Liver (tissue), 9 donors: ENCODE data around the gene PARD6B. TPM values are rescaled to one million over a fixed set of nuclear protein-coding genes. Genes with fewer than 3 reads are reported as not detected.

Source experiments
- DNase-seq: peaks from one replicate; pipeline ENCODE4 v3.0.0-alpha.2; 2017; ENCODE audit warnings: low spot score
- H3K27ac ChIP-seq, 2 donors: one replicate each; pipeline ENCODE4 v1.7.0; 2013; ENCODE audit warnings: inconsistent platforms in 2 of 2, low read length in 2 of 2, control low read depth in 1 of 2, low read depth in 1 of 2, mild to moderate bottlenecking in 1 of 2
- H3K27me3 ChIP-seq, 4 donors: one replicate each; pipeline versions ENCODE4 v1.6.1 to v1.7.0; 2013; ENCODE audit warnings: low read length in 3 of 4, inconsistent platforms in 1 of 4, mild to moderate bottlenecking in 1 of 4, moderate library complexity in 1 of 4; ENCODE audit not compliant: control insufficient read depth in 4 of 4, insufficient read depth in 4 of 4
- H3K36me3 ChIP-seq, 4 donors: one replicate each; pipeline versions ENCODE4 v1.6.1 to v1.7.0; 2013; ENCODE audit warnings: low read length in 3 of 4, mild to moderate bottlenecking in 3 of 4, low read depth in 1 of 4, moderate library complexity in 1 of 4; ENCODE audit not compliant: control insufficient read depth in 4 of 4, insufficient read depth in 3 of 4
- H3K4me1 ChIP-seq, 4 donors: one replicate each; pipeline versions ENCODE4 v1.6.1 to v1.7.0; 2013; ENCODE audit warnings: low read length in 3 of 4, mild to moderate bottlenecking in 3 of 4, moderate library complexity in 1 of 4; ENCODE audit not compliant: control insufficient read depth in 4 of 4, insufficient read depth in 4 of 4
- H3K4me3 ChIP-seq, 3 donors: one replicate each; pipeline versions ENCODE4 v1.6.1 to v1.7.0; 2013; ENCODE audit warnings: low read length in 3 of 3, control low read depth in 1 of 3, low read depth in 1 of 3, mild to moderate bottlenecking in 1 of 3
- H3K9ac ChIP-seq, 2 donors: one replicate each; pipeline ENCODE4 v1.7.0; 2013; ENCODE audit warnings: low read length in 2 of 2, mild to moderate bottlenecking in 2 of 2, moderate library complexity in 2 of 2, control low read depth in 1 of 2, low read depth in 1 of 2
- H3K9me3 ChIP-seq, 4 donors: one replicate each; pipeline versions ENCODE4 v1.6.1 to v1.7.0; 2013; ENCODE audit warnings: low read length in 3 of 4; ENCODE audit not compliant: control insufficient read depth in 4 of 4
- EGR1 ChIP-seq, 2 donors: IDR thresholded peaks; 2 replicates each; pipeline ENCODE4 v1.6.1; 2016 to 2018; ENCODE audit warnings: antibody characterized with exemption in 2 of 2, low read depth in 2 of 2
- FOXA1 ChIP-seq: IDR thresholded peaks from 2 replicates; pipeline ENCODE4 v1.6.1; 2016; ENCODE audit warnings: antibody characterized with exemption
- FOXA2 ChIP-seq: IDR thresholded peaks from 2 replicates; pipeline ENCODE4 v1.6.1; 2016; ENCODE audit warnings: antibody characterized with exemption
- GABPA ChIP-seq, 2 donors: IDR thresholded peaks in 1 of 2; conservative IDR thresholded peaks in 1 of 2; 2 replicates each; pipeline ENCODE4 v1.6.1; 2016; ENCODE audit warnings: antibody characterized with exemption in 2 of 2, mild to moderate bottlenecking in 1 of 2, moderate library complexity in 1 of 2
- HNF4A ChIP-seq, 2 donors: conservative IDR thresholded peaks; 2 replicates each; pipeline ENCODE4 v1.6.1; 2016; ENCODE audit warnings: antibody characterized with exemption in 2 of 2, mild to moderate bottlenecking in 2 of 2
- HNF4G ChIP-seq: IDR thresholded peaks from 2 replicates; pipeline ENCODE4 v1.6.1; 2016; ENCODE audit warnings: antibody characterized with exemption
- NR2F2 ChIP-seq: IDR thresholded peaks from 2 replicates; pipeline ENCODE4 v1.6.1; 2016; ENCODE audit warnings: antibody characterized with exemption
- RAD21 ChIP-seq, 2 donors: IDR thresholded peaks; 2 replicates each; pipeline ENCODE4 v1.6.1; 2016; ENCODE audit warnings: antibody characterized with exemption in 2 of 2, mild to moderate bottlenecking in 2 of 2
- RXRA ChIP-seq, 2 donors: IDR thresholded peaks; 2 replicates each; pipeline ENCODE4 v1.6.1; 2017 to 2018; ENCODE audit warnings: antibody characterized with exemption in 2 of 2, mild to moderate bottlenecking in 1 of 2
- SP1 ChIP-seq: IDR thresholded peaks from 2 replicates; pipeline ENCODE4 v1.6.1; 2018; ENCODE audit warnings: antibody characterized with exemption, mild to moderate bottlenecking
- TAF1 ChIP-seq: conservative IDR thresholded peaks from 2 replicates; pipeline ENCODE4 v1.6.1; 2016; ENCODE audit warnings: antibody characterized with exemption, mild to moderate bottlenecking
- YY1 ChIP-seq: IDR thresholded peaks from 2 replicates; pipeline ENCODE4 v1.6.1; 2016; ENCODE audit warnings: antibody characterized with exemption, mild to moderate bottlenecking
- WGBS: extraction: QIAGEN DNeasy Blood & Tissue Kit; methylation state at CpG from one replicate; pipeline ENCODE4 v1.1.7; 2013; 5-methylcytosine and 5-hydroxymethylcytosine counted together
- polyA plus RNA-seq, 2 donors: library from polyadenylated mRNA; stranded (reverse) in 1 of 2; unstranded in 1 of 2; fragments of 200-250 nt in 1 of 2; fragments of >200 nt in 1 of 2; fragmentation: Nextera tagmentation in 1 of 2; extraction: Ambion mirVana in 1 of 2; gene quantifications; one replicate each; pipeline versions ENCODE4 v1.2.1 to v1.2.3, GENCODE V29; 2013 to 2015
- total RNA-seq, 2 donors: library from RNA; depleted of rRNA; stranded (reverse); fragments of >200 nt; gene quantifications; one replicate each; pipeline ENCODE4 v1.2.3, GENCODE V29; 2014
- TF ChIP-seq, protein P1 (sequence below): fragments of 150-350 bp; IDR thresholded peaks from 2 replicates; pipeline ENCODE4 v1.5.1; 2017; ENCODE audit warnings: improper control_type of control experiment, low read depth, low read length; ENCODE audit not compliant: missing input control
- TF ChIP-seq, protein P2 (sequence below): IDR thresholded peaks from 2 replicates; pipeline ENCODE4 v1.6.1; 2016; ENCODE audit warnings: antibody characterized with exemption
- TF ChIP-seq, protein P3 (sequence below): IDR thresholded peaks from 2 replicates; pipeline ENCODE4 v1.6.1; 2016; ENCODE audit warnings: antibody characterized with exemption
- TF ChIP-seq, protein P4 (sequence below): IDR thresholded peaks from 2 replicates; pipeline ENCODE4 v1.6.1; 2016; ENCODE audit warnings: antibody characterized with exemption
- TF ChIP-seq, protein P5 (sequence below): IDR thresholded peaks from 2 replicates; pipeline ENCODE4 v1.6.1; 2016; ENCODE audit warnings: antibody characterized with exemption, mild to moderate bottlenecking
- donor health status: healthy.
- donor health status: healthy.
- donor health status: healthy.
- donor health status: healthy.
- donor health status: healthy.

The PARD6B gene
- total and polyA plus RNA-seq, 4 donors, result 1.2 to 8.8 (median 5.9) TPM

DNA sequence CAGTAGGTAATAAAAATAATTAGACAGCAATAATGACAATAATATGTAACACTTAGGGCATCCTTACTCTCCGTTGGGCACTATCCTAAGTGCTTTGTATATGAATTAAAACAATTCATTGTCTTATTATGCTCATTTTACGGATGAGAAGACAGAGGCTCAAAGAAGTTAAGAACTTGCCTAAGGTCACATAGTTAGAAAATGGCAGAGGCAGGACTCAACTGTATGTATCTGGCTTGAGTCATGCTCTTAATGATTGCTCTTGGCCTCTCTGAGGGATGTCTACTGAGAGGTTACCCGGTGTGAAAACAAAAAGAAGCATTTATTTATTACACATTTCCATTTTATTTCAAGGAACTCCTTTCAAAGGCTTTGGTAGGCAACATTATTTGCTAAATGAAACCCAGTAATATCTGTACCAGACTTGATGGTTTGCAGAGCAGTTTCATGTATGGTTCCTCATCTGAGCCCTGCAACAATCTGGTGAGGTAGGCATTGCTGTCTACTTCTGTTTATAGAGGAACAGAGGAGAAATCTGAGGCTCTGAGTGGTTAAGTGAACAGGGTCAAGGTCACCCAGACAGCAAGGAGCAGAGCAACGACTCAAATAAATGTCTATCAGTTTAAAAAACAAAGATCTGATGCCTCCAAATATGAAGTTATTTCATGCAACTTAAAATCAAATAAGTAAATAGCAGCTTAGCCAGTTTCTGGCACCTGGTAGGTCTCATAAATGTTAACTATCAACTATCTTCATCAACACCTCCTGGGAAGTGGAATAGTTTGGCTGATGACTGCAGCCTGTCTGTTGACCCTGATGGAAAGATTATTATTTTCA lies 4.2 kb upstream of the PARD6B start:
- Histone ChIP-seq H3K36me3 (no peaks in the 10 kb centered on the region), H3K9me3 (no peaks in the 10 kb centered on the region), H3K27me3 (no peaks in the 10 kb centered on the region), H3K4me3 (peak overlapping the region in 2 of 3 donors; percentile 21 to 33), H3K4me1 (peaks cover 8 to 44% (median 30%) of the 10 kb centered on the region in 4 donors), H3K27ac (peak overlapping the region; percentile 70 to 87), H3K9ac (no peak overlapping the region)
- DNase-seq, result no peak
- 74% methylated on average over 4 of the region's 4 CpGs for WGBS
- TF ChIP-seq, protein P1, sequence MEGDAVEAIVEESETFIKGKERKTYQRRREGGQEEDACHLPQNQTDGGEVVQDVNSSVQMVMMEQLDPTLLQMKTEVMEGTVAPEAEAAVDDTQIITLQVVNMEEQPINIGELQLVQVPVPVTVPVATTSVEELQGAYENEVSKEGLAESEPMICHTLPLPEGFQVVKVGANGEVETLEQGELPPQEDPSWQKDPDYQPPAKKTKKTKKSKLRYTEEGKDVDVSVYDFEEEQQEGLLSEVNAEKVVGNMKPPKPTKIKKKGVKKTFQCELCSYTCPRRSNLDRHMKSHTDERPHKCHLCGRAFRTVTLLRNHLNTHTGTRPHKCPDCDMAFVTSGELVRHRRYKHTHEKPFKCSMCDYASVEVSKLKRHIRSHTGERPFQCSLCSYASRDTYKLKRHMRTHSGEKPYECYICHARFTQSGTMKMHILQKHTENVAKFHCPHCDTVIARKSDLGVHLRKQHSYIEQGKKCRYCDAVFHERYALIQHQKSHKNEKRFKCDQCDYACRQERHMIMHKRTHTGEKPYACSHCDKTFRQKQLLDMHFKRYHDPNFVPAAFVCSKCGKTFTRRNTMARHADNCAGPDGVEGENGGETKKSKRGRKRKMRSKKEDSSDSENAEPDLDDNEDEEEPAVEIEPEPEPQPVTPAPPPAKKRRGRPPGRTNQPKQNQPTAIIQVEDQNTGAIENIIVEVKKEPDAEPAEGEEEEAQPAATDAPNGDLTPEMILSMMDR, result no peak
- TF ChIP-seq, protein P2, sequence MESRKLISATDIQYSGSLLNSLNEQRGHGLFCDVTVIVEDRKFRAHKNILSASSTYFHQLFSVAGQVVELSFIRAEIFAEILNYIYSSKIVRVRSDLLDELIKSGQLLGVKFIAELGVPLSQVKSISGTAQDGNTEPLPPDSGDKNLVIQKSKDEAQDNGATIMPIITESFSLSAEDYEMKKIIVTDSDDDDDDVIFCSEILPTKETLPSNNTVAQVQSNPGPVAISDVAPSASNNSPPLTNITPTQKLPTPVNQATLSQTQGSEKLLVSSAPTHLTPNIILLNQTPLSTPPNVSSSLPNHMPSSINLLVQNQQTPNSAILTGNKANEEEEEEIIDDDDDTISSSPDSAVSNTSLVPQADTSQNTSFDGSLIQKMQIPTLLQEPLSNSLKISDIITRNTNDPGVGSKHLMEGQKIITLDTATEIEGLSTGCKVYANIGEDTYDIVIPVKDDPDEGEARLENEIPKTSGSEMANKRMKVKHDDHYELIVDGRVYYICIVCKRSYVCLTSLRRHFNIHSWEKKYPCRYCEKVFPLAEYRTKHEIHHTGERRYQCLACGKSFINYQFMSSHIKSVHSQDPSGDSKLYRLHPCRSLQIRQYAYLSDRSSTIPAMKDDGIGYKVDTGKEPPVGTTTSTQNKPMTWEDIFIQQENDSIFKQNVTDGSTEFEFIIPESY, result no peak
- TF ChIP-seq HNF4G, result no peak
- TF ChIP-seq RAD21 (IDR thresholded peaks at IDR 0.05), result no peak
- no peak for TF ChIP-seq YY1
- TF ChIP-seq, protein P3, sequence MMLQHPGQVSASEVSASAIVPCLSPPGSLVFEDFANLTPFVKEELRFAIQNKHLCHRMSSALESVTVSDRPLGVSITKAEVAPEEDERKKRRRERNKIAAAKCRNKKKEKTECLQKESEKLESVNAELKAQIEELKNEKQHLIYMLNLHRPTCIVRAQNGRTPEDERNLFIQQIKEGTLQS, result no peak
- no peak for TF ChIP-seq HNF4A (conservative IDR thresholded peaks at IDR 0.05)

DNA sequence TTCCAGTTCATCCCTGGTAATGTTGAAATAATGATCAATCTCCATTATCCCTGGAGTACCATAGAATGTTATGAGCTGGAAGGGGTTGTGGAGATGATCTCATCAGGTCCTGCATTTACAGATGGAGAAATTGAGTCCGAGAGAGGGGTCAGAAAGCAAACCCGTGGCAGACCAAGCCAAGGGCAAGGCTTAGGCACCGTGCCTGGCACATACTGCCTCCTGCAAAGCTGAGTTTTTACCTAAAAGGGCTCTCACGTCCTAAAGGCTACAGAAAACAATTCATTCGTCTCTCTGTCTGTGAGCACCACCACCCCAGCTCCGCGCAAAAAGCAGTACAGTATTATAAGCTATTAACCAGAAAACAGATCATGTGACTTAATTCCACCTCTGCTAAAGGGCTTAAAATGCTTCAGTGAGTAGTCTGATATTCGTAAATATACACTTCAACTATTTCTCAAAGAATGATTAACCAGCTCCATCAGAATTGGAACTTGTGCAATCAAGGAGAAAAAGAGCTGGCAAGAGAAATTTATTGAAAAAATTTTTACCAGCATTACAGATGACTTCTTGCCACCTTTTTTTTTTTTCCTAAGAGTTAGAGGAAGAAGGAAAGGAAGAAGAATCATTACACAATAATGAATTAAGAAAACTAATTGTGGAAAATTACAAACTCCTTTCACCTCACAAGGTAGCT lies 3.4 kb upstream of the PARD6B start:
- Histone ChIP-seq H3K27ac (peak overlapping the region; percentile 70 to 87), H3K4me1 (peaks cover 11 to 52% (median 34%) of the 10 kb centered on the region in 4 donors), H3K4me3 (peak overlapping the region in 2 of 3 donors; percentile 21 to 33), H3K36me3 (no peaks in the 10 kb centered on the region), H3K9ac (peak overlapping the region in 1 of 2 donors; percentile 16), H3K27me3 (no peaks in the 10 kb centered on the region), H3K9me3 (no peaks in the 10 kb centered on the region)
- no peak for DNase-seq
- 36% methylated on average over 8 of the region's 8 CpGs for WGBS
- no peak for TF ChIP-seq NR2F2
- peak; percentile 28 for TF ChIP-seq YY1
- peak in 1 of 2 donors; percentile 20 for TF ChIP-seq GABPA (IDR thresholded peaks at IDR 0.05 in 1 of 2, conservative IDR thresholded peaks at IDR 0.05 in 1 of 2)
- TF ChIP-seq RAD21 (IDR thresholded peaks at IDR 0.05), result no peak
- TF ChIP-seq RXRA (IDR thresholded peaks at IDR 0.05), result no peak
- TF ChIP-seq SP1, result peak; percentile 72
- TF ChIP-seq, protein P4, sequence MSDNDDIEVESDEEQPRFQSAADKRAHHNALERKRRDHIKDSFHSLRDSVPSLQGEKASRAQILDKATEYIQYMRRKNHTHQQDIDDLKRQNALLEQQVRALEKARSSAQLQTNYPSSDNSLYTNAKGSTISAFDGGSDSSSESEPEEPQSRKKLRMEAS, result peak; percentile 18
- no peak for TF ChIP-seq FOXA1
- TF ChIP-seq, protein P2, result peak; percentile 14
- no peak for TF ChIP-seq FOXA2
- peak; percentile 39 to 41 for TF ChIP-seq HNF4A (conservative IDR thresholded peaks at IDR 0.05)
- no peak for TF ChIP-seq EGR1 (IDR thresholded peaks at IDR 0.05; ENCODE audit: low read depth in 2 of 2)
- TF ChIP-seq, protein P5, sequence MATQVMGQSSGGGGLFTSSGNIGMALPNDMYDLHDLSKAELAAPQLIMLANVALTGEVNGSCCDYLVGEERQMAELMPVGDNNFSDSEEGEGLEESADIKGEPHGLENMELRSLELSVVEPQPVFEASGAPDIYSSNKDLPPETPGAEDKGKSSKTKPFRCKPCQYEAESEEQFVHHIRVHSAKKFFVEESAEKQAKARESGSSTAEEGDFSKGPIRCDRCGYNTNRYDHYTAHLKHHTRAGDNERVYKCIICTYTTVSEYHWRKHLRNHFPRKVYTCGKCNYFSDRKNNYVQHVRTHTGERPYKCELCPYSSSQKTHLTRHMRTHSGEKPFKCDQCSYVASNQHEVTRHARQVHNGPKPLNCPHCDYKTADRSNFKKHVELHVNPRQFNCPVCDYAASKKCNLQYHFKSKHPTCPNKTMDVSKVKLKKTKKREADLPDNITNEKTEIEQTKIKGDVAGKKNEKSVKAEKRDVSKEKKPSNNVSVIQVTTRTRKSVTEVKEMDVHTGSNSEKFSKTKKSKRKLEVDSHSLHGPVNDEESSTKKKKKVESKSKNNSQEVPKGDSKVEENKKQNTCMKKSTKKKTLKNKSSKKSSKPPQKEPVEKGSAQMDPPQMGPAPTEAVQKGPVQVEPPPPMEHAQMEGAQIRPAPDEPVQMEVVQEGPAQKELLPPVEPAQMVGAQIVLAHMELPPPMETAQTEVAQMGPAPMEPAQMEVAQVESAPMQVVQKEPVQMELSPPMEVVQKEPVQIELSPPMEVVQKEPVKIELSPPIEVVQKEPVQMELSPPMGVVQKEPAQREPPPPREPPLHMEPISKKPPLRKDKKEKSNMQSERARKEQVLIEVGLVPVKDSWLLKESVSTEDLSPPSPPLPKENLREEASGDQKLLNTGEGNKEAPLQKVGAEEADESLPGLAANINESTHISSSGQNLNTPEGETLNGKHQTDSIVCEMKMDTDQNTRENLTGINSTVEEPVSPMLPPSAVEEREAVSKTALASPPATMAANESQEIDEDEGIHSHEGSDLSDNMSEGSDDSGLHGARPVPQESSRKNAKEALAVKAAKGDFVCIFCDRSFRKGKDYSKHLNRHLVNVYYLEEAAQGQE, result no peak
- TF ChIP-seq HNF4G, result no peak
- peak; percentile 39 for TF ChIP-seq TAF1
- TF ChIP-seq, protein P1, result no peak
